Stimulated activated CD4-positive, alpha-beta T cell treated with anti-CD3 and anti-CD28 coated beads, Interleukin-1b, Interleukin-23, amount 100 ng/mL, for 4 hours (primary cell): ENCODE data around the gene NIM1K.
"Not testable (repeated sequence)": the region's sequence is repeated elsewhere in the genome, so short reads cannot be mapped to it uniquely, and the experiment has no call there.

Experiments used
- DNase-seq, 2 donors: peaks; one replicate each; pipeline ENCODE4 v3.0.0-alpha.2; 2020; ENCODE audit warnings: low read depth in 2 of 2

Gene NIM1K

GRCh38 chr5:43191740-43192557 lies at the start of gene NIM1K:
Gene NIM1K (plus strand): TSS chr5:43192225. CDS start chr5:43245776, 53,551 bp downstream.
- DNase-seq: peak; percentile 5 to 19

- no peak for DNase-seq
These were observed 47.0 kb upstream of the NIM1K start for GRCh38 chr5:43145071-43145470.

- DNase-seq: no peak
These were observed 45.1 kb upstream of the NIM1K start for GRCh38 chr5:43146958-43147357.

GRCh38 chr5:43148417-43148816 lies 43.6 kb upstream of the NIM1K start:
- DNase-seq: no peak

GRCh38 chr5:43149231-43149630 lies 42.8 kb upstream of the NIM1K start:
- DNase-seq: no peak

- DNase-seq: no peak
These were observed 42.0 kb upstream of the NIM1K start for GRCh38 chr5:43150075-43150474.

GRCh38 chr5:43150748-43151147 lies 41.3 kb upstream of the NIM1K start:
- no peak for DNase-seq

- no peak for DNase-seq
These were observed 39.1 kb upstream of the NIM1K start for GRCh38 chr5:43152946-43153345.

- DNase-seq: no peak
These were observed 37.6 kb upstream of the NIM1K start for GRCh38 chr5:43154469-43154868.

GRCh38 chr5:43155394-43156096 lies 36.5 kb upstream of the NIM1K start:
- no peak for DNase-seq

GRCh38 chr5:43156388-43156787 lies 35.6 kb upstream of the NIM1K start:
- DNase-seq: no peak

GRCh38 chr5:43157068-43157467 lies 35.0 kb upstream of the NIM1K start:
- no peak for DNase-seq

- peak in 1 of 2 donors; percentile 0 for DNase-seq
These were observed 30.8 kb upstream of the NIM1K start for GRCh38 chr5:43161244-43161643.

GRCh38 chr5:43164801-43165200 lies 27.2 kb upstream of the NIM1K start:
- DNase-seq: not testable (repeated sequence)

- no peak for DNase-seq
These were observed 26.7 kb upstream of the NIM1K start for GRCh38 chr5:43165323-43165722.

- no peak for DNase-seq
These were observed 23.9 kb upstream of the NIM1K start for GRCh38 chr5:43168175-43168574.

- no peak for DNase-seq
These were observed 20.6 kb upstream of the NIM1K start for GRCh38 chr5:43171451-43171850.

- DNase-seq: no peak
These were observed 20.1 kb upstream of the NIM1K start for GRCh38 chr5:43171926-43172325.

- DNase-seq: no peak
These were observed 19.2 kb upstream of the NIM1K start for GRCh38 chr5:43172779-43173178.

- no peak for DNase-seq
These were observed 17.4 kb upstream of the NIM1K start for GRCh38 chr5:43174586-43174985.

GRCh38 chr5:43179836-43180235 lies 12.2 kb upstream of the NIM1K start:
- DNase-seq: no peak

GRCh38 chr5:43182421-43182820 lies 9.6 kb upstream of the NIM1K start:
- DNase-seq: no peak

- not testable (repeated sequence) for DNase-seq
These were observed 8.9 kb upstream of the NIM1K start for GRCh38 chr5:43183101-43183500.
